GM23338 (cell line): Measurements from ENCODE around the gene RNF214. TPM values are rescaled to one million over a fixed set of nuclear protein-coding genes. Genes with fewer than 3 reads are reported as not detected.

ENCODE experiments used
- ATAC-seq: fragments of 200-7000 bp; cut with Tn5 transposase; 3 replicates; pipeline ENCODE4 v1.9.1; 2020
- DNase-seq: peaks from one replicate; pipeline ENCODE4 v3.0.0-alpha.2; 2015; ENCODE audit warnings: low spot score
- H2AFZ ChIP-seq: fragments of 200-600 bp; sonication (generic); 2 replicates; pipeline ENCODE4 v1.8.0; 2016; ENCODE audit warnings: antibody characterized with exemption, mild to moderate bottlenecking, moderate library complexity
- H3F3A ChIP-seq: fragments of 200-600 bp; sonication (generic); replicated peaks from 2 replicates; pipeline ENCODE4 v1.8.0; 2017; ENCODE audit warnings: antibody characterized with exemption, mixed run types, low read depth
- H3K27ac ChIP-seq: fragments of 200-600 bp; sonication (generic); 2 replicates; pipeline ENCODE4 v1.6.1; 2016; ENCODE audit warnings: low read depth
- H3K27me3 ChIP-seq: fragments of 200-600 bp; sonication (generic); 2 replicates; pipeline ENCODE4 v1.8.0; 2016; ENCODE audit warnings: mild to moderate bottlenecking, mixed run types, moderate library complexity; ENCODE audit not compliant: insufficient read depth
- H3K36me3 ChIP-seq: fragments of 200-600 bp; sonication (generic); 2 replicates; pipeline ENCODE4 v1.8.0; 2016; ENCODE audit warnings: mild to moderate bottlenecking; ENCODE audit not compliant: insufficient read depth
- H3K4me1 ChIP-seq: fragments of 200-600 bp; sonication (generic); 2 replicates; pipeline ENCODE4 v1.8.0; 2016; ENCODE audit warnings: mild to moderate bottlenecking, moderate library complexity; ENCODE audit not compliant: insufficient read depth
- H3K4me2 ChIP-seq: fragments of 200-600 bp; sonication (generic); 2 replicates; pipeline ENCODE4 v1.7.1; 2017; ENCODE audit warnings: mixed run types
- H3K4me3 ChIP-seq: fragments of 200-600 bp; sonication (generic); 2 replicates; pipeline ENCODE4 v1.6.1; 2016; ENCODE audit warnings: mixed run types
- H3K79me2 ChIP-seq: fragments of 200-600 bp; sonication (generic); replicated peaks from 2 replicates; pipeline ENCODE4 v1.8.0; 2017; ENCODE audit warnings: mild to moderate bottlenecking; ENCODE audit not compliant: insufficient read depth
- H3K9me2 ChIP-seq: fragments of 200-600 bp; sonication (generic); 2 replicates; pipeline ENCODE4 v1.8.0; 2017; ENCODE audit not compliant: insufficient read depth
- H4K20me1 ChIP-seq: fragments of 200-600 bp; sonication (generic); replicated peaks from 2 replicates; pipeline ENCODE4 v1.8.0; 2017; ENCODE audit warnings: mild to moderate bottlenecking; ENCODE audit not compliant: insufficient read depth
- H3K27ac Mint-ChIP-seq: 2 replicates; pipeline ENCODE4 v1.8.0; 2020; ENCODE audit warnings: inconsistent platforms, mild to moderate bottlenecking, moderate library complexity, mixed read lengths
- H3K27me3 Mint-ChIP-seq: 3 replicates; pipeline ENCODE4 v1.8.0; 2022; ENCODE audit warnings: low read depth, mild to moderate bottlenecking, moderate library complexity, mixed read lengths, inconsistent platforms; ENCODE audit not compliant: insufficient read depth, poor library complexity
- H3K36me3 Mint-ChIP-seq: 3 replicates; pipeline ENCODE4 v1.8.0; 2021; ENCODE audit warnings: low read depth, mild to moderate bottlenecking, inconsistent platforms, moderate library complexity, mixed read lengths
- H3K4me1 Mint-ChIP-seq: 3 replicates; pipeline ENCODE4 v1.8.0; 2020; ENCODE audit warnings: mild to moderate bottlenecking, inconsistent platforms, mixed read lengths
- H3K4me3 Mint-ChIP-seq: 3 replicates; pipeline ENCODE4 v1.8.0; 2021; ENCODE audit warnings: moderate library complexity, mild to moderate bottlenecking, inconsistent platforms, mixed read lengths
- H3K9me3 Mint-ChIP-seq: 3 replicates; pipeline ENCODE4 v1.8.0; 2020; ENCODE audit warnings: moderate library complexity, mild to moderate bottlenecking, inconsistent platforms, mixed read lengths
- CREB1 ChIP-seq: fragments of 250-450 bp; sonication (Bioruptor Pico); IDR thresholded peaks from 2 replicates; pipeline ENCODE4 v1.5.0; 2020; ENCODE audit warnings: low read depth, mild to moderate bottlenecking, moderate library complexity
- EZH2phosphoT487 ChIP-seq: fragments of 200-600 bp; sonication (generic); IDR thresholded peaks from one replicate; pipeline ENCODE4 v1.8.1; 2018; ENCODE audit warnings: antibody characterized with exemption; ENCODE audit not compliant: unreplicated experiment
- STAT1 ChIP-seq: IDR thresholded peaks from one replicate; pipeline ENCODE4 v1.6.1; 2016; ENCODE audit warnings: antibody characterized with exemption; ENCODE audit not compliant: unreplicated experiment
- ZNF331 ChIP-seq: fragments of 250-450 bp; sonication (Bioruptor Pico); IDR thresholded peaks from 2 replicates; pipeline ENCODE4 v1.5.0; 2020; ENCODE audit warnings: low read depth, mild to moderate bottlenecking, moderate library complexity
- polyA plus RNA-seq: library from polyadenylated mRNA; unstranded; fragments of >200 nt; fragmentation: Nextera tagmentation; extraction: Ambion mirVana; gene quantifications from 2 replicates; pipeline ENCODE4 v1.2.1, GENCODE V29; 2016
- total RNA-seq: library from RNA; depleted of rRNA; stranded (reverse); fragments of >200 nt; shearing (Covaris generic); gene quantifications from 2 replicates; pipeline ENCODE4 v1.2.3, GENCODE V29; 2014
- TF ChIP-seq, protein P1 (sequence below): IDR thresholded peaks from 2 replicates; pipeline ENCODE4 v1.6.1; 2016; ENCODE audit warnings: antibody characterized with exemption
- TF ChIP-seq, protein P2 (sequence below), 2 experiments: fragments of 200-600 bp in 1 of 2; sonication (generic) in 1 of 2; conservative IDR thresholded peaks; 2 replicates each; pipeline versions ENCODE4 v1.5.1 to v1.6.1; 2016 to 2017; ENCODE audit warnings: antibody characterized with exemption in 2 of 2, low read depth in 2 of 2, mild to moderate bottlenecking in 2 of 2, moderate library complexity in 1 of 2
- TF ChIP-seq, protein P3 (sequence below): IDR thresholded peaks from one replicate; pipeline ENCODE4 v1.6.1; 2018; ENCODE audit warnings: antibody characterized with exemption; ENCODE audit not compliant: unreplicated experiment

Gene RNF214
- total and polyA plus RNA-seq, 2 experiments from 2014 or later: 19.4 to 28.4 TPM

DNA sequence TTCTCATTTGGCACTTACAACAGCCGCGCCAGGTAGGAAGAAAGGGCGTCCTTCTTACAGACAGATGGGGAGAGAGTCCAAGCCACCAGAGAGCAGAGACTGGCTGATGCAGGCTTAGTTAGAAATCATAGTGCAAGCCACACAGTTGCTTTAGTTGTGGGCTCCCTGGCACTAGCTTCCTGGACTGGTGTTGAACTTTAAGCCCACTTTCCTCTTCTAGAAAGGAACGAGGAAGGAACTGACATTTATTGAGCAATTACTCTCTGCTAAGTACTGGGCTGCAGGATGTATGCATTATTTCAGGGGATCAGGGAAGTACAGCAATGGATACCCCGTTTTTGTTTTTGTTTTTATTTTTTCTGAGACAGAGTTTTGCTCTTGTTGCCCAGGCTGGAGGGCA is 80.6 kb downstream of the RNF214 start:
- Histone ChIP-seq H3K36me3 (no peaks in the 10 kb centered on the region), H2AFZ (no peak overlapping the region), H3K4me1 (peaks cover 13% of the 10 kb centered on the region; the same call in 1 of the 2 replicates), H3K27ac (no peak overlapping the region), H3K9me2 (no peaks in the 10 kb centered on the region), H3K27me3 (no peaks in the 10 kb centered on the region), H3K4me2 (no peak overlapping the region), H3F3A (no peaks in the 10 kb centered on the region), H4K20me1 (no peaks in the 10 kb centered on the region), H3K4me3 (no peak overlapping the region), H3K79me2 (no peaks in the 10 kb centered on the region)
- Mint-ChIP-seq H3K9me3 (no peaks in the 10 kb centered on the region; the same call in 2 of the 3 replicates), H3K27me3 (peaks cover 15% of the 10 kb centered on the region), H3K4me3 (no peak overlapping the region), H3K27ac (no peak overlapping the region), H3K36me3 (no peaks in the 10 kb centered on the region), H3K4me1 (peaks cover 16% of the 10 kb centered on the region)
- TF ChIP-seq EZH2phosphoT487: no peak
- no peak for TF ChIP-seq ZNF331 (CRISPR knock-in tag)
- TF ChIP-seq CREB1: no peak
- no peak for TF ChIP-seq STAT1
- TF ChIP-seq, protein P1, sequence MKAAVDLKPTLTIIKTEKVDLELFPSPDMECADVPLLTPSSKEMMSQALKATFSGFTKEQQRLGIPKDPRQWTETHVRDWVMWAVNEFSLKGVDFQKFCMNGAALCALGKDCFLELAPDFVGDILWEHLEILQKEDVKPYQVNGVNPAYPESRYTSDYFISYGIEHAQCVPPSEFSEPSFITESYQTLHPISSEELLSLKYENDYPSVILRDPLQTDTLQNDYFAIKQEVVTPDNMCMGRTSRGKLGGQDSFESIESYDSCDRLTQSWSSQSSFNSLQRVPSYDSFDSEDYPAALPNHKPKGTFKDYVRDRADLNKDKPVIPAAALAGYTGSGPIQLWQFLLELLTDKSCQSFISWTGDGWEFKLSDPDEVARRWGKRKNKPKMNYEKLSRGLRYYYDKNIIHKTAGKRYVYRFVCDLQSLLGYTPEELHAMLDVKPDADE: no peak
- TF ChIP-seq, protein P2, sequence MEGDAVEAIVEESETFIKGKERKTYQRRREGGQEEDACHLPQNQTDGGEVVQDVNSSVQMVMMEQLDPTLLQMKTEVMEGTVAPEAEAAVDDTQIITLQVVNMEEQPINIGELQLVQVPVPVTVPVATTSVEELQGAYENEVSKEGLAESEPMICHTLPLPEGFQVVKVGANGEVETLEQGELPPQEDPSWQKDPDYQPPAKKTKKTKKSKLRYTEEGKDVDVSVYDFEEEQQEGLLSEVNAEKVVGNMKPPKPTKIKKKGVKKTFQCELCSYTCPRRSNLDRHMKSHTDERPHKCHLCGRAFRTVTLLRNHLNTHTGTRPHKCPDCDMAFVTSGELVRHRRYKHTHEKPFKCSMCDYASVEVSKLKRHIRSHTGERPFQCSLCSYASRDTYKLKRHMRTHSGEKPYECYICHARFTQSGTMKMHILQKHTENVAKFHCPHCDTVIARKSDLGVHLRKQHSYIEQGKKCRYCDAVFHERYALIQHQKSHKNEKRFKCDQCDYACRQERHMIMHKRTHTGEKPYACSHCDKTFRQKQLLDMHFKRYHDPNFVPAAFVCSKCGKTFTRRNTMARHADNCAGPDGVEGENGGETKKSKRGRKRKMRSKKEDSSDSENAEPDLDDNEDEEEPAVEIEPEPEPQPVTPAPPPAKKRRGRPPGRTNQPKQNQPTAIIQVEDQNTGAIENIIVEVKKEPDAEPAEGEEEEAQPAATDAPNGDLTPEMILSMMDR (conservative IDR thresholded peaks at IDR 0.05; ENCODE audit: low read depth in 2 of 2): no peak
- TF ChIP-seq, protein P3, sequence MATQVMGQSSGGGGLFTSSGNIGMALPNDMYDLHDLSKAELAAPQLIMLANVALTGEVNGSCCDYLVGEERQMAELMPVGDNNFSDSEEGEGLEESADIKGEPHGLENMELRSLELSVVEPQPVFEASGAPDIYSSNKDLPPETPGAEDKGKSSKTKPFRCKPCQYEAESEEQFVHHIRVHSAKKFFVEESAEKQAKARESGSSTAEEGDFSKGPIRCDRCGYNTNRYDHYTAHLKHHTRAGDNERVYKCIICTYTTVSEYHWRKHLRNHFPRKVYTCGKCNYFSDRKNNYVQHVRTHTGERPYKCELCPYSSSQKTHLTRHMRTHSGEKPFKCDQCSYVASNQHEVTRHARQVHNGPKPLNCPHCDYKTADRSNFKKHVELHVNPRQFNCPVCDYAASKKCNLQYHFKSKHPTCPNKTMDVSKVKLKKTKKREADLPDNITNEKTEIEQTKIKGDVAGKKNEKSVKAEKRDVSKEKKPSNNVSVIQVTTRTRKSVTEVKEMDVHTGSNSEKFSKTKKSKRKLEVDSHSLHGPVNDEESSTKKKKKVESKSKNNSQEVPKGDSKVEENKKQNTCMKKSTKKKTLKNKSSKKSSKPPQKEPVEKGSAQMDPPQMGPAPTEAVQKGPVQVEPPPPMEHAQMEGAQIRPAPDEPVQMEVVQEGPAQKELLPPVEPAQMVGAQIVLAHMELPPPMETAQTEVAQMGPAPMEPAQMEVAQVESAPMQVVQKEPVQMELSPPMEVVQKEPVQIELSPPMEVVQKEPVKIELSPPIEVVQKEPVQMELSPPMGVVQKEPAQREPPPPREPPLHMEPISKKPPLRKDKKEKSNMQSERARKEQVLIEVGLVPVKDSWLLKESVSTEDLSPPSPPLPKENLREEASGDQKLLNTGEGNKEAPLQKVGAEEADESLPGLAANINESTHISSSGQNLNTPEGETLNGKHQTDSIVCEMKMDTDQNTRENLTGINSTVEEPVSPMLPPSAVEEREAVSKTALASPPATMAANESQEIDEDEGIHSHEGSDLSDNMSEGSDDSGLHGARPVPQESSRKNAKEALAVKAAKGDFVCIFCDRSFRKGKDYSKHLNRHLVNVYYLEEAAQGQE: no peak
- no peak for DNase-seq
- ATAC-seq: no peak
